B cell (primary cell): ENCODE results near the gene IL4.

Experiments used
- CTCF ChIP-seq: fragments of 200-600 bp; IDR thresholded peaks from one replicate; pipeline ENCODE4 v1.8.0; 2022; ENCODE audit warnings: antibody characterized with exemption, mild to moderate bottlenecking
- EZH2 ChIP-seq: IDR thresholded peaks from 2 replicates; pipeline ENCODE4 v1.6.1; 2012; ENCODE audit warnings: borderline replicate concordance, low read depth, mild to moderate bottlenecking, moderate library complexity, low read length; ENCODE audit not compliant: insufficient read depth, poor library complexity, severe bottlenecking

DNA sequence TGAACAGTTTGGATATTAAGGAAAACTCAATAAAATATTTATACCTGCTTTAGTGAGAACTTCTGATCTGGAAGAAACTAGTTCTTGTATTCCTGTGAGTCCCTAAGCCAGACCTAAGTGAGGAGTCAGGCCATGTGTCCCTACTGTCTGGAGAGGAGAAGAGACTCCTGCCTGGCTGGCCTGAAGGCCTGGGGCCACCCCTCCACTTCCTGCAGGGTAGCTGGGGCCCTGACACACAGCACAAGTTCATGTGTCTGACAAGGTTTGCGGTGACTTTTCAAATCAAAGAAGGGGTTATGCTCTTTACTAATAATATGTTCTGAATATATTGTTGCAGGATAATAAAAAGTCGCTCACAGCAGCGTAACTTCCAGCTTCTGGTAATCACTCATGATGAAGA lies 31.9 kb upstream of the IL4 start:
- TF ChIP-seq CTCF (no peak), EZH2 (no peak)
